ENCODE results near the gene RPIA.
"Not testable (repeated sequence)": the region's sequence is repeated elsewhere in the genome, so short reads cannot be mapped to it uniquely, and the experiment has no call there.

RPIA gene

GRCh38 chr2:88736437-88736836 is 45.0 kb downstream of the RPIA start:
- DNase-seq, result no peak

- DNase-seq, result no peak
Measured at GRCh38 chr2:88737385-88737784, 45.9 kb downstream of the RPIA start.

GRCh38 chr2:88738271-88738670 is 46.8 kb downstream of the RPIA start:
- no peak for DNase-seq

- peak; percentile 83 for DNase-seq
Measured at GRCh38 chr2:88739985-88740600, 48.6 kb downstream of the RPIA start.

- DNase-seq, result no peak
Measured at GRCh38 chr2:88746929-88747490, 55.5 kb downstream of the RPIA start.

GRCh38 chr2:88747990-88748389 is 56.5 kb downstream of the RPIA start:
- no peak for DNase-seq

- no peak for DNase-seq
Measured at GRCh38 chr2:88751768-88752167, 60.3 kb downstream of the RPIA start.

- DNase-seq, result peak; percentile 27
Measured at GRCh38 chr2:88753833-88754584, 62.5 kb downstream of the RPIA start.

GRCh38 chr2:88754585-88755320 is 63.3 kb downstream of the RPIA start:
- no peak for DNase-seq

- no peak for DNase-seq
Measured at GRCh38 chr2:88755836-88756235, 64.4 kb downstream of the RPIA start.

- DNase-seq, result no peak
Measured at GRCh38 chr2:88757025-88757424, 65.6 kb downstream of the RPIA start.

GRCh38 chr2:88758702-88759101 is 67.2 kb downstream of the RPIA start:
- DNase-seq, result not testable (repeated sequence)

- DNase-seq, result no peak
Measured at GRCh38 chr2:88760819-88761598, 69.5 kb downstream of the RPIA start.

- DNase-seq, result no peak
Measured at GRCh38 chr2:88764141-88764849, 72.8 kb downstream of the RPIA start.

GRCh38 chr2:88764850-88765153 is 73.3 kb downstream of the RPIA start:
- DNase-seq, result peak; percentile 56

- DNase-seq, result peak; percentile 95
Measured at GRCh38 chr2:88765154-88765888, 73.8 kb downstream of the RPIA start.

GRCh38 chr2:88765889-88766481 is 74.5 kb downstream of the RPIA start:
- peak; percentile 66 for DNase-seq

- DNase-seq, result no peak
Measured at GRCh38 chr2:88770016-88770415, 78.5 kb downstream of the RPIA start.

- DNase-seq, result not testable (repeated sequence)
Measured at GRCh38 chr2:88773233-88774028, 82.0 kb downstream of the RPIA start.

GRCh38 chr2:88789213-88789612 is 97.7 kb downstream of the RPIA start:
- not testable (repeated sequence) for DNase-seq

Data from DMS53 (cell line).